NCI-H526 (cell line): ENCODE data around the gene ENPP1.
A peak's percentile ranks its signal among the peaks of the same experiment; 100 is the strongest.
"Not testable (repeated sequence)": the region's sequence is repeated elsewhere in the genome, so short reads cannot be mapped to it uniquely, and the experiment has no call there.

ENCODE experiments used
- DNase-seq, 2 experiments: peaks; one replicate each; lab custom pipeline; 2025; lab: John Stamatoyannopoulos, UW

ENPP1 gene

DNA sequence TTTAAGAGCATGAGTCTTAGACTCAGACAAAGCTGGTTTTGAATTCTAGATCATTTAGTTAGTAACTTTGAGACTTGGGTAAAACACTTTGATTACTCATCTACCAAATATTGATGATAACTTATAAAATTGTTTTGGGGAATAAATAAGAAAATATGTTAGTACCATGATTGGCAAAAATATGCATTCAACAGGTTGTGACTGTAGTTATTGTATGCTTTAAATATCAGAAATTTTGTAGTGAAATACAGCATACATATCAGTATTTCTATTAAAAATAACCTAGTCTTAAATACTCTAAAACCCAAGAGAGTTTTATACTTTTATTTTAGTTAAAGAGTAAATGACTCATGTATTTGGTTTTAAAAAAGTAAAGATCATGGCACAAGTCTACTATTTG lies 68.7 kb downstream of the ENPP1 start:
- DNase-seq = no peak

DNA sequence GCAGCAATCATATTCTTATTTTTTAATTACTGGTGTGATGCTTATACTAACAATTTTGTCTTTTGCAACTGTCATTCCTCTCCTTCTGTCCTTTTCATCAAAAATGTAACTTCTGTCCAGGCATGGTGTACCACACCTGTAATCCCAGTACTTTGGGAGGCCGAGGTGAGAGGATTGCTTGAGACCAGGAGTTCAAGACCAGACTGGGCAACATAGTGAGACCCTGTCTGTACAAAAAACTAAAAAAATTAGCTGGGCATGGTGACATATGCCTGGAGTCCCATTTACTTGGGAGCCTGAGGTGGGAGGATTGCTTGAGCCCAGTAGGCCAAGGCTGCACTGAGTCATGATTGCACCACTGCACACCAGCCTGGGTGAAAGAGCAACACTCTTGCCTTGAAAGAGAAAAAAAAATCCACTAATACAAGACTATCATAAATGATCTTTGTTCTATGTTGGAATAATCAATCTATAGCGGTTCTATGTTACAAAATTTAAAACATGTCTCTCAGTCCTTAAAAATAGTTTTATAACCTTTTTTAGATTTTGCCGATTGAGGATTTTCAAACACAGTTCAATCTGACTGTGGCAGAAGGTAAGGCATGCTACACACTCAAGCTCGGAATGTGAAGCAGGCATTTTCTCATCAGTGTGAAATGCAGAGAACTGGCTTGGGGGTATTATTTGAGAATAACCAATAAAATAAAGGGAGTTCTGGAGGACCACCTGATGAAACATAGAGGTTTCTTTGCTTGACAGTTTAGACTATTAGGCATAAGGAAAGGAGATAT lies 70.4 kb downstream of the ENPP1 start:
- DNase-seq = no peak

DNA sequence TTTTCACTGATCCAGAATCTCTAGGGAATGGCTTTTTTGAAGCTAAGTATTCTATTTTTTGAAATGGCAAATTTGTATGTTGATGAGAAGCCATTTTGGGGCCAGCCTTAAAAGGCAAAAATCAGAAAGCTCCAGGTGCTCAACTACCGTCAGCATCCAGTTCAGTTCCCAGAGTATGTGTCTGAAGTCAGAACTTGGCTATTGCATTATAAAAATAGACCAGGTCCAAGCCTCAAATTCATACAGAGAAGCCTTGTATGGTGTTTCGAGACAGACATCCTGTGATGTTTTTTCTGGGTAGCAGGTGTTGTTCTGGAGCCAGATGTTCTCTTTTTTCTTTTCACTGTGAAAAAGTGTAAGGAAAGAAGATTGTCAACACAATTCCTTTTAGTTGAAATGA lies 75.2 kb downstream of the ENPP1 start:
- no peak for DNase-seq

DNA sequence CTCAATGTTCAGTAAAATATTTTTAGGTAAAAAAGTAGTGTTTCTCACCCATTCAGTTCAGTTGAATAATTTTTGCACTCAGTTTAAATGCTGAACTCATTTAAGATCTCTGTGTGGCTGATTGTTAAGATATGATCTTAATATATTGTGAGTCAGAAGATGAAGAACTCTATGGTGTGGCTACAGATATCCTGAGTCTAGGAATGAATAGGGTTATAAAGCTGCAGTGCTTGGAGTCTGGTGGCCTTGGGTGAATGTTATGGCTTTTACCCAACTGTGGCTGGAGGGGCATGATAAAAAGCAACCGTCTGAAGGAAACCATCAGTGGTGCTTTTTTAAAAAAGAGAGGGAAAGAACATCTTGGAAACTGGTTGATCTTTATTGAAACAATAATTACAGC lies 77.4 kb downstream of the ENPP1 start:
- no peak for DNase-seq

DNA sequence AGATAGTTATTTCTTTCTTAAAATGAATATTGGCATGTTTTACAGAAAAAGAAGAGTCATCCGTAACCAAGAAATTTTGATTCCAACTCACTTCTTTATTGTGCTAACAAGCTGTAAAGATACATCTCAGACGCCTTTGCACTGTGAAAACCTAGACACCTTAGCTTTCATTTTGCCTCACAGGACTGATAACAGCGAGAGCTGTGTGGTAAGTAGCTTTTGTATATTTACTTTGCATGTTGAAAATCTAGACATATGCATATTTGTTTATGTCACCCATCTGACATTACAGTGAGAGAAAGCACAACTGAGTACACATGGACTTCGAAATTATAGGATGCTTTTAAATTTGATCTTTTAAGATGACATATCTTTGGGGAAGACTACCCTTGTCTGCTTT lies 78.7 kb downstream of the ENPP1 start:
- DNase-seq = no peak

DNA sequence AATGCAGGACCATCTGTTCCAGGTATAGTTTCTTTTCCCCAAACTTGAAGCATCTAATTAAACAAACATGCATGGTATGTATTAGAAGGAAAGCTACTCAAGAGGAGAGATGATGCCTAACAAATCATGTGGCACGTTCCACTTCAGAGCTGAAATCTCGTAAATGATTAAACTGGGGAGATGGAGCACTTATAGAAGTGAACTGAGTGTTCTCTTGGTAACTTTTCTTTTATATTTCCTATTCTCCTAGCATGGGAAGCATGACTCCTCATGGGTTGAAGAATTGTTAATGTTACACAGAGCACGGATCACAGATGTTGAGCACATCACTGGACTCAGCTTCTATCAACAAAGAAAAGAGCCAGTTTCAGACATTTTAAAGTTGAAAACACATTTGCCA lies 82.3 kb downstream of the ENPP1 start:
- DNase-seq = no peak

DNA sequence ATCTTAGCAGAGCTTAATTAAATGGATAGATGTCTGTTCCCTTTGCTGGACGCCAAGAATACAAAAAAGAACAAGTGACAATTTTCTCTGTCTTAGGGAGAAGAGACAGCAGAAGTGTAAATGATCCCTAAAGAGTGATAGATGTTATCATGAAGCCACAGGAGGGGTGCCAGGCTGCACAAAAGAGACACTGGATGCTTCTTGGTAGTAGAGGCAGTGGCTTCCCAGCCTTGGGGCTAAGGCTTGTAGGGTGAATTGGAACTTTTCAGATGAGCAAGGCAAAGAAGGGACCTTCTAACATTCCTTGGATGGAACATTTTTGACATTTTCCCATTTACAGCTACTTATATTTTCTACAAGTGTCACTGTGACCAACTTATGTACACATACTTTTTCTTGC lies 85.4 kb downstream of the ENPP1 start:
- no peak for DNase-seq

DNA sequence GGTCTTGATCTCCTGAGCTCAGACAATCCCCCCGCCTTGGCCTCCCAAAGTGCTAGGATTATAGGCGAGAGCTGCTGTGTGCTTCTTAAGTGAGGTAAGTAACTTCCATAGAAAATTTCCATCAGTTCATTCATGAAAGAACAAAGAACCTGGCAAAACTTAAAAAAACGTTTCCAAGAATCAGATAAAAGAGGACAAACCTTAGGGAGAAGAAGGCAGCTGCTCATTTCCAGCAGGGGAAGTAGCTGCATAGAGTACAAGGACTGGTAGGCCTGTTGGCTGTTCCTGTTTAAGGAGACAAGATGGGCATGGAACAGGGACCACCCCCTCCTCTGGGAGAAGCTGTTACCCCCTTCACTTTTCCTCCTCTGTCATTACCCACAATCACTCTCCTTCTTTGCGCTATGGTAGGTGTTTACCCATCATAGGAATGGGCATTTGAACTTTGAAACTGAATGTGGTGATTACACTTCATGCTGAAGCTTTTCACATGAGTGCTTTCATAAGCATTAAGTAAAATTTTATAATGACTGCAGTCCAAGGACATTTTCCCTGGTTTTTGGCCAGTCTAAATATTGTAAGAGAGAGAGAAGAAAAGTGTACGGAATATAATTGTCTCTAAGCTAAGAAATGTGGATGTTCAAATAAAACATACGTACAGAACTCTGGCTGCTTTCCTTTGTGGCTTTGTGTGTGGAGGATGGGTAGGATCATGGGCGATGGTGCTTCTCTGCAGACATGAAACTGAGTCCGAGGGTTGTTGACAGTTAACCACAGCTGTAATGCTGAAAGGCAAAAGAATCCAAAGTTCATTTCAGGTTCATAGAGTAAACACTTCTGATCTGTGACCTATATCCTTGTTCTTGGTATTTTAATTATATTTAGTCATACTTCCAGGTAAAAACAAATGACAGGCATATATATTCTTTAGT lies 86.9 kb downstream of the ENPP1 start:
- DNase-seq = peak in 1 of 2 experiments; percentile 30

DNA sequence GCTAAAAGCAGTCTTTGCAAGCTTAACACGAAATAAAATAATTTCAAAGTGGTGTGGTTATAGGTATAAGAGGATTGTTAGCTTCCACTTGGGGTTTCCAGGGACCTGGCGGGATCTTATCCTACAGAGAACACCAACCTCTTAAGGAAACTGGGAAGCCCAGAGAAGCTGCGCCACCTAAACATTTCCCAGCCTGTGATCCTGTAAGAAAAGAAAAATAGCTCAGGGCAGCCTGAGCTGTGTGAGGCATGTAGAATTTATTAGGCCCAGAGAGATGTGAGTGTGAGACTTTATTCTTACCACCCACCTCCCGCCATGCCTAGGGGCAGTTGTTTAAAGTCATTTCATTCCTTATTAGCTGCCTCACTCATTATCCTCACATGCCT lies 89.2 kb downstream of the ENPP1 start:
- no peak for DNase-seq

DNA sequence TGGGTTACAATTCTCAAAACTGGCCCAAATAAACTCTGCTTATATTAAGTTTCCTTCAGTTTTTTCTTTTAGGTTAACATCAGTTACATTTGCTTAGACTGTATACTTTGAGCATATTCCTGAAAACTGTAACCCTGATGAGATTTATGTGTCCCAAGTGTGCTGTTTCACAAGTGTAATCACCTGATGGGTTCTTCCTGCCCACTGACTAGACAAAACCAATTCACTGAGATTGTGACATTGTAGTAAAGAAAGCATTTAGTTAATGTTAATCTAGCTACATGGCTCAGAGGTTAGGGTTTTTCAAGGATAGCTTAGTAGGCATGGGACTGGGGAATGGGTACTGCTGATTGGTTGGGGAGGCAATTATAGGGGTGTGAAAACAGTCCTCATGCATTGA lies 89.8 kb downstream of the ENPP1 start:
- no peak for DNase-seq

DNA sequence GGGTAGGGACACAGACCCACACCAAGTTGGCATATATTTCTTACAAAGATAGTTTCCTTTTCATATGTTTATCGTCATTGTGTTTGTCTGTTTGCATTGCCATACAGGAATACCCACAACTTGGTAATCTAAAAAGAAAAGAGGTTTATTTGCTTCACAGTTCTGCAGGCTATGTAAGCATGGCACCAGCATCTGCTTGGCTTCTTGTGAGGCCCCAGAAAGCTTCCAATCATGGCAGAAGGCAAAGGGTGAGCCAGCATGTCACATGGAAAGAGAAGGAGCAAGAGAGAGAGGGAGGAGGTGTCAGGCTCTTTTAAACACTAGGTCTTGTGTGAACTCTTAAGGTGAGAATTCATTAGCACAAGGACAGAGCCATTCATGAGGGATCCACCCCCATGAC lies 90.9 kb downstream of the ENPP1 start:
- no peak for DNase-seq

DNA sequence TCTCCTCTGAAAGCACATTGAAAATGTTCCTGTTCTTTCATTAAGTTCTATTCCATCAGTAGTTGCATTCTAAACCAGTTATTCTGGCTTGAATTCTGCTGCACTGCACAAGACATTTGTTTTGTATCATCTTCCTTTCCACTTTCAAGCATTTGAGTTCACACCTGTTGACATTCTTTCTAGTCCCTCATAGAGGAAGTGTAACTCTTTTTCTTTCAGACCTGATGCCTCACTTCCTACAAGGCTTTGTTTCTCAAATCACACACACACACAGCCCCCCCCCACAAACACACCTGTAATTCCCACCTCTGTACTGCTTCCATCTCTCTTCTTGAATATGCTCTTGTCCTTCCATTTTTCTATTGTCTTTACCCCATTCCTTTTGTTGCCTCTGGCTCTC lies 92.4 kb downstream of the ENPP1 start:
- no peak for DNase-seq

DNA sequence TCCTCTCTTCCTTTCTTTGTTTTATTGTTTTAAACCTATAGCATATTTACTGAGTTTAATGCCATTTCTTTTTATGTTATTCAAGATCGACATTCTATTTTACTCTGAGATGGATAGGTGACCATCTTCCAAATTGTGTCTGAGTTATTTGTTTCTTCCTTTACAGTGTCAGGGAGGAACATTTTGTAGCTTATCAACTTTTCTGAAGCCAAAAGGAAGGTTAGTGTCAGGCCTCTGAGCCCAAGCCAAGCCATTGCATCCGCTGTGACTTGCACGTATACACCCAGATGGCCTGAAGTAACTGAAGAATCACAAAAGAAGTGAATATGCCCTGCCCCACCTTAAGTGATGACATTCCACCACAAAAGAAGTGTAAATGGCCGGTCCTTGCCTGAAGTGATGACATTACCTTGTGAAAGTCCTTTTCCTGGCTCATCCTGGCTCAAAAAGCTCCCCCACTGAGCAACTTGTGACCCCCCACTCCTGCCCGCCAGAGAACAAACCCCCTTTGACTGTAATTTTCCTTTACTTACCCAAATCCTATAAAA lies 93.6 kb downstream of the ENPP1 start:
- DNase-seq = not testable (repeated sequence)

DNA sequence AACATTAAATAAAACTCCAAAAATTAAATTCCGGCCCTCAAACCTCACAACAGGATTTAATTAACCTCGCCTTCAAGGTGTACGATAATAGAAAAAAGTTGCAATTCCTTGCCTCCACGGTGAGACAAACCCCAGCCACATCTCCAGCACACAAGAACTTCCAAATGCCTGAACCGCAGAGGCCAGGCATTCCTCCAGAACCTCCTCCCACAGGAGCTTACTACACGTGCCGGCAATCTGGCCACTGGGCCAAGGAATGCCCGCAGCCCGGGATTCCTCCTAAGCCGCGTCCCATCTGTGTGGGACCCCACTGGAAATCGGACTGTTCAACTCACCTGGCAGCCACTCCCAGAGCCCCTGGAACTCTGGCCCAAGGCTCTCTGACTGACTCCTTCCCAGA lies 95.9 kb downstream of the ENPP1 start:
- not testable (repeated sequence) for DNase-seq

DNA sequence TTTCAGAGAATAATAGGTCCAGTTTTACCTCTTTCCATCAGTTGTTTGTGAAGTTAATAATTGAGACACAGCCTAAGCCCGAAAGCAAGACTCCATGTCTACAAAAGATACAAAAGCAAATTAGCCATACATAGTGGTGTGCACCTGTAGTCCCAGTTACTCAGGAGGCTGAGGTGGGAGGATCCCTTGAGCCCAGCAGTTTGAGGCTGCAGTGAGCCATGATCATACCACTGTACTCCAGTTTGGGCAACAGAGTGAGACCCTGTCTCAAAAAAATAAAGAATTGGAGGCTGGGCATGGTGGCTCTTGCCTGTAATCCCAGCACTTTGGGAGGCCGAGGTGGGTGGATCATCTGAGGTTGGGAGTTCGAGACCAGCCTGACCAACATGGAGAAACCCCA lies 101.0 kb downstream of the ENPP1 start:
- not testable (repeated sequence) for DNase-seq

DNA sequence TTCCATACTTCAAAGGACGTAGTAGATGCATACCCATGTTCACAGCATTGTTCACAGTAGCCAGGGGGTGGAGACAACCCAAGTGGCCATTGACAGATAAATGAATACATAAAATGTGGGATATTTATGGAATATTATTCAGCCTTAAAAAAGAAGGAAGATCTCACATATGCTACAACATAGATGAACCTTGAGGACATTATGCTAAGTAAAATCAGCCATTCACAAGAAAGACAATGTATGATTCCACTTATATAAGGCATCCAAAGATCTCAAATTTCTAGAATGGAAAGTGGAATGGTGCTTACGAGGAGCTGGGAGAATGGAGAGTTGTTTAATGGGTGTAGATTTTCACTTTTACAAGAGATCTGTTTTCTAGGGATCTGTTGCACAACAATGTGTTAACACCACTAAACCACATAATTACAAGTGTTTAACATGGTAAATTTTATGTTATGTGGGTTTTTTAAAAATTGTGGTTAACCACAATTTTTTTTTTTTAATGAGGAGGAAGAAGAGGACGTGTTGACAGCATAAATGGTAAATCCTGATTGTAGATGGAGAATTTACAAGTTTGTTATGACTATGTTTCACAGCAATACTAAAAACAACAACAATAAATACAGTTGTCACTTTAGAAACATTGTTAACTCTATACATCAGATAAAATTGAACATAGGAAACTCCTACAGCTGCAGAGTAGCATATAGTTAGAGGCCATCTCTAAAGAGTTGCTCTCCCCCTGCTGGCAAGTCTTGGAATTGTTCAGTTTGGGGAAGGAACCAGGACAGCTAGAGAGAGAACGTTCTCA lies 101.8 kb downstream of the ENPP1 start:
- DNase-seq = peak; percentile 47 to 84

DNA sequence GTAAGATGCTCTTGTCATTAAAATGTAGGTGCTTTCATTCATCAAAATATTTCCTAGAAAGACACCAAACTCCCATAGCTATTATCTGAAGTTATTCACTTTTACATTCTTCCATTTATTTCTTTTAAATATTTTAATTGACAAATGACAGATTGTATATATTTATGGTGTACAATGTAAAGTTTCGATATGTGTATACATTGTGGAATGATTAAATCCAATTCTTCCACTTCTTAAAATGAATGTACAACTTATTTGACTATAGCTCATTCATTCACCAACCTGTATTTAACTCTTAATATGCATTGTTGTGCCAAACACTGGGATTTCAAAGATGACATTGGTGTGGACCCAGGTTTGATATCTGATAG lies 102.4 kb downstream of the ENPP1 start:
- DNase-seq = no peak

DNA sequence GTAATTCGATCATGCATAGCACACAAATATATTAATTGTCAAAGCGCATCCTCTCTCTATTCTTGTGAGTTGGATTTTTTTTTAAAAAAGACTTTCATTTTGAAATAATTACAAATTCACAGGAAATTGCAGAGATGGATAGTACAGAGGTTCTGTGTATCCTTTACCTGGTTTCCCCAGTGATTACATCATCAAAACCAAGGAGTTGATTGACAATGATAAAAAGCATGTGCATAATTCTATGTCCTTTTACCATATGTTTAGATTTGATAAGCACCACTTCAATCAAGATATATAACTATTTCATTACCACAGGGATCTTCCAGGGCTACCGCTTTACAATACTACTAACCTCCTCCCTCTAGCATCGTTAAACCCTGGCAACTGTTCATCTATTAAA lies 103.1 kb downstream of the ENPP1 start:
- DNase-seq = no peak

DNA sequence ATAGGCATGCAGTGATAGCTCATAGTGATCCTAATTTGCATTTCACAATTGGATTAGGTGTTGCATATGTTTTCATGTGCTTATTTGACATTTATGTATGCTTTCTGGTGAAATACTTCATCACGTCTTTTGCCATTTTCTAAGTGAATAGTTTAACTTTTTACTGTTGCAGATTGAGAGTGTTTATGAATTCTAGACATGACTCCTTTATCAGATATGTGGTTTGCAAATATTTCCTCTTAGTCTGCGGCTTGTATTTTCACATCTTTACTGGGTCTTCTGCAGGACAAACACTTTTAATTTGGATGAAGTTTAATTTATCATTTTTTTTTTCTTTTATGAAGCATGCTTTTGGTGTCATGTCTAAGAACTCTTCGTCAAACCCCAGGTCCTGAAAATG lies 104.1 kb downstream of the ENPP1 start:
- DNase-seq = no peak

DNA sequence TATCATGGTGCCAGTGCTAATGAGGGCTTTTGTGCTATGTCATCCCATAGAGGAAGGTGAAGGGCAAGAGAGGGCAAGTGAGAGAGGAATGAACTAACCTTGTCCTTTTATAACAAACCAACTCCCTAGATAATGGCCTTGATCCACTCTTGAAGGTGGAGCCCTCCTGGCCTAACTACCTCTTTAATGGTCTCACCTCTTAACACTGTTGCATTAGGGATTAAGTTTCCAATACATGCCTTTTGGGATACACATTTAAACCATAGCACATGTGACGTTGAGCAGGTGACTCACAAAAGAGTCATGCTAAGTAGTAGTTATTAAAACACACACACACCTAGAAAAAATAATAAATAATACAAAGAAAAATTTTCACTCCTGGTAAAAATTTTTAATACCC lies 106.4 kb downstream of the ENPP1 start:
- DNase-seq = no peak

DNA sequence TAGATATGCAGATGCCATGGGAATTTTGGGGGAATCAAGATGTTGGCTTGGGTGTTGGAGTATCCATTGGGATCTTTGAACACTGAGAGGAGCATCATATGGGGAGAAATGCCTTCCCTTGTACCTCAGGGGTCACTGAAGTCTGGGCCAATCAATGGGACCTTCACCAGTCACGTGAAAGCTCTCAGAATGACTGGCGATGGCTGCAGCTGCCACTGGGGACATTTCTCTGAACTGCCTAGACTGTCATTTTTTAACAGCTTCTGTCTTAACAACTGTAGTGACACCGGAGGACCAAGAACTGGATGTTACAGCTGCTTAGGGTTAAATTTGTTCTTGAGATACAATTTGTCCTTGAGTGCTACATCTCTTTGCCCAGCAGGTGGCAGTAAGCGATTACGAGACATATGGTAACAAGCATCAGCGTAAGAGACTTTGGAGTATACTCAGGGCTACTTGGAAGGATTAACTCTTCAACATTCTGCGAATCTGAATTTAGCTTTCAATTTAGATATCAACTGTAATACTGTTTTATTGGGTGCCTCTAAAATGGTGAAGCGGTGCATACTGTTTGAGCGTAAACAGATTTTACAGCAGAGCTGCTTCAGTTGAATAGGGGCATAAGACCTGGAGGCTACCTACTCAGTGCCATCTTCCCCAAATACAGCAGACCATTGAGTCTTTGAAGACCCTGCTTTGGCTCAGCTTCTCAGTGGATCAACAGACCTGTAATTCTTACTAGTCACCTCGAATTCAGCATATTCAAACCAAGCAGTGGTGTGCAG lies 107.3 kb downstream of the ENPP1 start:
- DNase-seq = peak; percentile 51 to 77
